H9 (cell line): ENCODE data around the gene ELOF1. TPM values are rescaled to one million over a fixed set of nuclear protein-coding genes. Genes with fewer than 3 reads are reported as not detected.

Experiments used
- DNase-seq: peaks from one replicate; pipeline ENCODE4 v3.0.0-alpha.2; 2017
- H2AFZ ChIP-seq: one replicate; pipeline ENCODE4 v1.6.1; 2013; ENCODE audit warnings: mild to moderate bottlenecking, low read length, control low read depth, moderate library complexity
- H2AK5ac ChIP-seq: 2 replicates; pipeline ENCODE4 v1.6.1; 2013; ENCODE audit warnings: low read length, control low read depth, mixed read lengths; ENCODE audit not compliant: insufficient read length
- H2BK120ac ChIP-seq: one replicate; pipeline ENCODE4 v1.6.1; 2013; ENCODE audit warnings: low read depth, mild to moderate bottlenecking, low read length, control low read depth, inconsistent platforms; ENCODE audit not compliant: poor library complexity, severe bottlenecking
- H2BK12ac ChIP-seq: 2 replicates; pipeline ENCODE4 v1.6.1; 2013; ENCODE audit warnings: low read length, control low read depth, mixed read lengths, low read depth; ENCODE audit not compliant: insufficient read length
- H2BK15ac ChIP-seq: 2 replicates; pipeline ENCODE4 v1.6.1; 2013; ENCODE audit warnings: low read depth, low read length, control low read depth
- H2BK20ac ChIP-seq: one replicate; pipeline ENCODE4 v1.6.1; 2013; ENCODE audit warnings: low read depth, mild to moderate bottlenecking, low read length, control low read depth, inconsistent platforms; ENCODE audit not compliant: poor library complexity, severe bottlenecking
- H2BK5ac ChIP-seq: 2 replicates; pipeline ENCODE4 v1.6.1; 2013; ENCODE audit warnings: low read length, control low read depth, mixed read lengths; ENCODE audit not compliant: insufficient read length
- H3K14ac ChIP-seq: 2 replicates; pipeline ENCODE4 v1.6.1; 2013; ENCODE audit warnings: low read length, control low read depth; ENCODE audit not compliant: insufficient read depth
- H3K18ac ChIP-seq: 2 replicates; pipeline ENCODE4 v1.6.1; 2013; ENCODE audit warnings: low read depth, mild to moderate bottlenecking, mixed read lengths, low read length, control low read depth; ENCODE audit not compliant: insufficient read length
- H3K23ac ChIP-seq: 2 replicates; pipeline ENCODE4 v1.6.1; 2013; ENCODE audit warnings: low read length, control low read depth, mixed read lengths, low read depth; ENCODE audit not compliant: insufficient read length
- H3K23me2 ChIP-seq: 2 replicates; pipeline ENCODE4 v1.6.1; 2013; ENCODE audit warnings: low read depth, mild to moderate bottlenecking, mixed read lengths, low read length, control low read depth; ENCODE audit not compliant: insufficient read length, poor library complexity, severe bottlenecking
- H3K27ac ChIP-seq: 2 replicates; pipeline ENCODE4 v1.5.1; 2013; ENCODE audit warnings: low read length, control low read depth, mixed read lengths, low read depth; ENCODE audit not compliant: insufficient read length
- H3K27me3 ChIP-seq: 2 replicates; pipeline ENCODE4 v1.6.1; 2013; ENCODE audit warnings: low read length, control low read depth, inconsistent platforms; ENCODE audit not compliant: insufficient read depth
- H3K4ac ChIP-seq: 2 replicates; pipeline ENCODE4 v1.6.1; 2013; ENCODE audit warnings: low read depth, mild to moderate bottlenecking, control low read depth, inconsistent platforms, low read length, moderate library complexity
- H3K4me1 ChIP-seq: 2 replicates; pipeline ENCODE4 v1.6.1; 2013; ENCODE audit warnings: low read length, control low read depth, inconsistent platforms; ENCODE audit not compliant: insufficient read depth
- H3K4me2 ChIP-seq: 2 replicates; pipeline ENCODE4 v1.6.1; 2013; ENCODE audit warnings: low read length, control low read depth, mixed read lengths; ENCODE audit not compliant: insufficient read length, insufficient read depth
- H3K56ac ChIP-seq: 2 replicates; pipeline ENCODE4 v1.6.1; 2013; ENCODE audit warnings: low read depth, mild to moderate bottlenecking, mixed read lengths, low read length, control low read depth; ENCODE audit not compliant: insufficient read length
- H3K79me1 ChIP-seq: 2 replicates; pipeline ENCODE4 v1.6.1; 2013; ENCODE audit warnings: low read depth, mild to moderate bottlenecking, moderate library complexity, low read length, control low read depth, inconsistent platforms; ENCODE audit not compliant: insufficient read depth, poor library complexity, severe bottlenecking
- H3K79me2 ChIP-seq: 2 replicates; pipeline ENCODE4 v1.6.1; 2013; ENCODE audit warnings: low read length, control low read depth, inconsistent platforms; ENCODE audit not compliant: insufficient read depth
- H3K9ac ChIP-seq: 2 replicates; pipeline ENCODE4 v1.6.1; 2013; ENCODE audit warnings: low read length, control low read depth, mixed read lengths; ENCODE audit not compliant: insufficient read length; ENCODE audit errors: extremely low read depth
- H3K9me3 ChIP-seq: one replicate; pipeline ENCODE4 v1.6.1; 2013; ENCODE audit warnings: low read depth, low read length, inconsistent platforms; ENCODE audit not compliant: control insufficient read depth
- H3T11ph ChIP-seq: one replicate; pipeline ENCODE4 v1.6.1; 2013; ENCODE audit warnings: mild to moderate bottlenecking, low read length, control low read depth, inconsistent platforms
- H4K20me1 ChIP-seq: one replicate; pipeline ENCODE4 v1.6.1; 2013; ENCODE audit not compliant: control insufficient read depth, insufficient read length, insufficient read depth
- H4K5ac ChIP-seq: 2 replicates; pipeline ENCODE4 v1.6.1; 2013; ENCODE audit warnings: low read depth, mild to moderate bottlenecking, mixed read lengths, low read length, control low read depth; ENCODE audit not compliant: insufficient read length
- H4K8ac ChIP-seq: replicated peaks from 2 replicates; pipeline ENCODE4 v1.6.1; 2013; ENCODE audit warnings: low read length, control low read depth, mixed read lengths, low read depth; ENCODE audit not compliant: insufficient read length
- H4K91ac ChIP-seq: 2 replicates; pipeline ENCODE4 v1.6.1; 2013; ENCODE audit warnings: low read depth, mild to moderate bottlenecking, moderate library complexity, mixed read lengths, low read length, control low read depth; ENCODE audit not compliant: insufficient read length
- H3K27ac Mint-ChIP-seq, 3 experiments: 2 replicates in 2 of 3; 3 replicates in 1 of 3; pipeline ENCODE4 v1.8.0; 2020 to 2021; ENCODE audit warnings: mixed read lengths in 3 of 3, mild to moderate bottlenecking in 1 of 3, moderate library complexity in 1 of 3
- H3K27me3 Mint-ChIP-seq: 2 replicates; pipeline ENCODE4 v1.8.0; 2021; ENCODE audit warnings: low read depth, mild to moderate bottlenecking, moderate library complexity, mixed read lengths
- H3K36me3 Mint-ChIP-seq, 3 experiments: 2 replicates in 2 of 3; 3 replicates in 1 of 3; pipeline ENCODE4 v1.8.0; 2020 to 2021; ENCODE audit warnings: low read depth in 3 of 3, mixed read lengths in 3 of 3; ENCODE audit not compliant: insufficient read depth in 1 of 3
- H3K4me1 Mint-ChIP-seq, 2 experiments: 2 replicates each; pipeline ENCODE4 v1.8.0; 2020; ENCODE audit warnings: mixed read lengths in 2 of 2
- H3K4me3 Mint-ChIP-seq, 2 experiments: 2 replicates in 1 of 2; 3 replicates in 1 of 2; pipeline ENCODE4 v1.8.0; 2020 to 2021; ENCODE audit warnings: mild to moderate bottlenecking in 2 of 2, mixed read lengths in 2 of 2, moderate library complexity in 1 of 2
- H3K9me3 Mint-ChIP-seq, 2 experiments: 2 replicates in 1 of 2; 3 replicates in 1 of 2; pipeline ENCODE4 v1.8.0; 2020; ENCODE audit warnings: mild to moderate bottlenecking in 2 of 2, mixed read lengths in 2 of 2, moderate library complexity in 1 of 2
- WGBS: extraction: QIAGEN DNeasy Blood & Tissue Kit; methylation state at CpG from one replicate; pipeline ENCODE4 v1.1.7; 2013; ENCODE audit warnings: missing lambda C conversion rate, low lambda C conversion rate, mixed read lengths; ENCODE audit not compliant: insufficient read length; ENCODE audit errors: extremely low coverage; 5-methylcytosine and 5-hydroxymethylcytosine counted together
- total RNA-seq: library from RNA; stranded (reverse); gene quantifications from 2 replicates; pipeline ENCODE4 v1.2.1, GENCODE V29; 2021
- TF ChIP-seq, protein P1 (sequence below): fragments of 200-600 bp; sonication (generic); conservative IDR thresholded peaks from 3 replicates; pipeline ENCODE4 v1.8.0; 2021; ENCODE audit warnings: antibody characterized with exemption, mild to moderate bottlenecking

Gene ELOF1
- total RNA-seq, 1 experiment from 2014 or later: 84.9 TPM

DNA sequence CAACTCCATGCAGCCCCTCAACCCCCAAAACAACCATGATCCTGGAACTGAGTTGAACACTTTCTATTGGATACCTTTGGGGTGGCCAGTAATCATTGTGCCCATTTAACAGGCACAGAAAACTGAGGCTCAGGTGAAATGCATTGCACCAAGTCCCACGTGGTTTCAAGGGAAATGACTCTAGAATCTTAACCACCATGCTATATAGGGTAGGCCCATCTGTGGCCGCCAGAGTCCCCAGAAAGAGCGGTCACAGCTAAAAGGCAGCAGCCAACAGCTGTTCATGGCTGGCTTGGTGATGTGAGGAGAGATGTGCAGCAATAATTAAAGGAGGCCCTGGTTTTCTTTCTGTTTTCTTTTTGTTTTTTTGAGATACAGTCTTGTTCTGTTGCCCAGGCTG lies 17.8 kb downstream of the ELOF1 start:
- H3K27me3 Mint-ChIP-seq: peaks cover 2% of the 10 kb centered on the region
- Histone ChIP-seq H3K14ac (no peak overlapping the region), H3K4ac (no peak overlapping the region), H3K56ac (no peak overlapping the region), H4K20me1 (no peaks in the 10 kb centered on the region), H3K23me2 (peaks cover 9% of the 10 kb centered on the region), H2BK20ac (no peak overlapping the region), H3K27ac (no peak overlapping the region), H3K4me2 (no peak overlapping the region), H3K9me3 (no peaks in the 10 kb centered on the region), H4K91ac (no peak overlapping the region), H2BK15ac (no peak overlapping the region), H3K27me3 (no peaks in the 10 kb centered on the region), H3K23ac (no peak overlapping the region), H4K8ac (no peak overlapping the region), H2BK5ac (no peak overlapping the region), H3K79me2 (no peaks in the 10 kb centered on the region), H3K4me1 (peaks cover 4% of the 10 kb centered on the region; the same call in 1 of the 2 replicates), H3K9ac (no peak overlapping the region), H2AFZ (no peak overlapping the region), H3K18ac (no peak overlapping the region), H3T11ph (no peak overlapping the region), H3K79me1 (no peaks in the 10 kb centered on the region), H4K5ac (no peak overlapping the region), H2BK120ac (no peak overlapping the region), H2BK12ac (no peak overlapping the region), H2AK5ac (no peak overlapping the region)
- H3K4me3 Mint-ChIP-seq: no peak overlapping the region
- TF ChIP-seq, protein P1, sequence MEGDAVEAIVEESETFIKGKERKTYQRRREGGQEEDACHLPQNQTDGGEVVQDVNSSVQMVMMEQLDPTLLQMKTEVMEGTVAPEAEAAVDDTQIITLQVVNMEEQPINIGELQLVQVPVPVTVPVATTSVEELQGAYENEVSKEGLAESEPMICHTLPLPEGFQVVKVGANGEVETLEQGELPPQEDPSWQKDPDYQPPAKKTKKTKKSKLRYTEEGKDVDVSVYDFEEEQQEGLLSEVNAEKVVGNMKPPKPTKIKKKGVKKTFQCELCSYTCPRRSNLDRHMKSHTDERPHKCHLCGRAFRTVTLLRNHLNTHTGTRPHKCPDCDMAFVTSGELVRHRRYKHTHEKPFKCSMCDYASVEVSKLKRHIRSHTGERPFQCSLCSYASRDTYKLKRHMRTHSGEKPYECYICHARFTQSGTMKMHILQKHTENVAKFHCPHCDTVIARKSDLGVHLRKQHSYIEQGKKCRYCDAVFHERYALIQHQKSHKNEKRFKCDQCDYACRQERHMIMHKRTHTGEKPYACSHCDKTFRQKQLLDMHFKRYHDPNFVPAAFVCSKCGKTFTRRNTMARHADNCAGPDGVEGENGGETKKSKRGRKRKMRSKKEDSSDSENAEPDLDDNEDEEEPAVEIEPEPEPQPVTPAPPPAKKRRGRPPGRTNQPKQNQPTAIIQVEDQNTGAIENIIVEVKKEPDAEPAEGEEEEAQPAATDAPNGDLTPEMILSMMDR: no peak
- no peak for DNase-seq
- H3K4me1 Mint-ChIP-seq: peaks cover 13 to 21% of the 10 kb centered on the region in 2 experiments
- H3K36me3 Mint-ChIP-seq: peaks cover 0 to 2% (median 0%) of the 10 kb centered on the region in 3 experiments; a peak in 2 of 7 replicates
- H3K9me3 Mint-ChIP-seq: no peaks in the 10 kb centered on the region; a peak in 1 of 5 replicates
- no peak overlapping the region for H3K27ac Mint-ChIP-seq
- no CpG with 5 or more reads among the region's 3 CpGs for WGBS
